HG03442 (cell line): ENCODE measurements around the gene PRR13.
"Not testable (repeated sequence)": the region's sequence is repeated elsewhere in the genome, so short reads cannot be mapped to it uniquely, and the experiment has no call there.

Source experiments
- ATAC-seq: cut with Tn5 transposase; IDR thresholded peaks from one replicate; pipeline ENCODE4 v1.9.1; 2021; ENCODE audit warnings: mild to moderate bottlenecking, moderate library complexity; ENCODE audit not compliant: unreplicated experiment

Gene PRR13

GRCh38 chr12:53467880-53468279 lies 26.3 kb downstream of the PRR13 start:
- no peak for ATAC-seq

DNA sequence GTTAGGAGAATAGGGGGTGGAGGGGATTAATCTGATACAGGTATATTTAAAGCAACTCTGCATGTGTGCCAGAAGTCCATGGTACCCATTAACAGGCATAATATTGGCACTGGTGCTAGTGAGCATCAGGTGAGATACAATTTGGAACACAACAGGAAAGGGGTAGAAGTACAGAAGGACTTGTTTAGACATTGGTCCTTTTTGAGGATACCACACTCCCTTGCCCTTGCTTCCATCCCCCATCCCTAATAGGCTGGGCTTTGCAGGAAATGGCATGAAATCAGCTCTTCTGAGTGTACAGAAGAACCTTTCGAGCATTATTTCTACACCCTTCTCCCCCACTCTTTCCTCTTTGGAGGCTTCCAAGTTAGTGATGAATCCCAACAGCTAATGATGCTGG lies 26.7 kb downstream of the PRR13 start:
- no peak for ATAC-seq

DNA sequence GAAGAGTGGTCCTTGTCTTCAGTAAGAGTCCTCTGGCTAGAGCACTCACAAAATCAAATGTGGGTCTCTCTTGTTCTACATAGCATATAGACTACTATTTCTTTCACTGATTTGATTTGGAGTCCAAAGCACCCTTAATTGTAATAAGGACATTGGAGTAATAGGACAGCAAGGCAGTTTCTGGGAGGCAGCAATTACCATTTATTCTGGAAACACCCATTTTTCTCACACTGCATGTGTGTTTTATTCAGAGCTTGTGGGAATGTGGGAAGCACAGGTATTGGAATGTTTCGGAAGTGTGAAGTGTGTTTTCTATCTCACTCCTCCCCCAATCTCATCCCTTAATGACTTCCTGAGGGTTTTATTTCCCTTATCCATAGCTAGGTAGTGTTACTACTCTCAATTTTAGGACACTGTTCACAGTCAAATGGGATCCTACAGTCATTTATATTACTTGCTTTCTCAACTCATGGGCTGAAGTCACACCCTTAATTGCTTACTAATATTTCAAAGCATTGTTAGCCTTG lies 30.6 kb downstream of the PRR13 start:
- no peak for ATAC-seq

- ATAC-seq = no peak
Measured at GRCh38 chr12:53474077-53474476, 32.5 kb downstream of the PRR13 start.

GRCh38 chr12:53474819-53475218 lies 33.3 kb downstream of the PRR13 start:
- ATAC-seq = no peak

DNA sequence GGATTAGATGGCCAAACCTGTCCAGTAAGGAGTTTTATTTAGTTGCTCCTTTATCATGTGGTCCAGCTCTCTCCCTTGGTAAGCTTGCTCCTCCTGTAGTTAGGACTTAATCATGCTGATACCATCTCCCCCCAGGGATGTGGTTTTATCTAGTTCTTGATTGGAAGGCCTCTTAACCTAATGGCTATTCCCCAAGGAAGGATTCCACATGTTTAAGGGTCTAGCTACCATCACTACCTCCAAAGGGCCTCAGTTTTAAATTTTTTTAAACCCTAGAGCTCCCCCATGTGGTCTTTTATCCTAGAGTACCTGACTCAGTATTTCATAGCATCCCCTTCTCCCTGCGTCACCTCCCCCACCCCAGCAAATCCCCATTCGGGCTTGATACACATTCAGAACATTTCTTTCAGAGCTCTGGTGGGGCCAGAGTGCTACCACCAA lies 35.3 kb downstream of the PRR13 start:
- ATAC-seq = no peak

DNA sequence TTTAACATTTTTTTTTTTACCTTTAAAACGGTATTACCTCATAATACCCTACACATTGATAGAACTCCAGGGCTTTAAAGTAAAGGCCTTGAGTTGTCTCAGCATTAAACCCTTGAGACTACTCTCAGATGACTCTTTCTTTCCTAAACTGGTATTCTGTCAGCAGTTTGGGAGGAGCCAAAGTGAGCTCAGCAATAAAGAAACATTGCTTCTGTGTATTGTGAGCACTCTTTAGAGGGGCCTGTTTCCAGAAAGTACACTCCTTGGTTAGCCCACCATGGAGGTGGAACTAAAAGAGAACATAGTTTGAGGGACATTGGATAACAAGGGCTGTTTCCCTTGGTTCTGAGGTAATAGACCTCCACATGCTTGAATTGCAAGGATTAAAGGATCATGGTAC lies 37.3 kb downstream of the PRR13 start:
- ATAC-seq = no peak

GRCh38 chr12:53479331-53479730 lies 37.8 kb downstream of the PRR13 start:
- no peak for ATAC-seq

DNA sequence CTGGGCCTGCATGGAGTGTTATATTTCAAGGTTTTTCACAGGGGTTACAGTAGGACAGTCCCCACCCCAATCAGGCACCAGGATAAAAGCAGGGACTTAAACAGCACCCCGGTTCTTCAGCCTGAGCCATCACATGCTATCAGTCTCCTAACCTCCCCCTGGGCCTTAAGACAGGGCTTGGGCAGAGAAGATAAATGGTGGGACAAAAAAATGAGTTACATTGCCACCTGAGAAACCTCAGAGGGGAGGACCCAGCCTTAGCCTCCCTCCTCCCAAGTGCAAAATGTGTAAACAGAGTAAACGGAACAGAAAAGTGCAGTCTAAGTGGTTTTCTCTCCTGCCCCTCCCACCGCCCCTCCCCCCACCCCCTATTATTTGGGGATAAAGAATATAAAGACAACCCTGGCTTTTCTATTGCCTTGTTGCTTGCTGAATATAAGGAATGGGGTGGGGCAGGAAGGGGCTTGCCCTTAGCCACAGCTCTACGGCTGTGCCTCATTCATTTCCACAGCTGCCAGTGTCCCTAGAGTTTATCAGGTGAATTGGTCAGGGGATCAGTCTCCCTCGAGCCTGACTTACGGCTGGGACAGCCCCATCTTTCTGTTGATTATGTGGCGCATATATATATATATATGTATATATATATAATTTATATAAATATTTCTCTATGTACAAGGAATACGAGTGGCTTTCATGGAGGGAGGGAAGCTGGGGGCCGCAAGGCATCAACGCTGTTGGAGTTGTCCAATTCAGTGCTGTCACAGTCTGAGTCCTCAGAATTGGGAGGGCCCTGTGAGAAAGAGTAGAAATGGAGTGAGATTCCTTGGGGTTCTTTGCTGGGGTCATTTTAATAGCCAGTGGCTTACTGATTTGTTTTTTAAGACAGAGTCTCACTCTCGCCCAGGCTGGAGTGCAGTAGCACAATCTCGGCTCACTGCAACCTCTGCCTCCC lies 39.2 kb downstream of the PRR13 start:
- ATAC-seq = no peak

DNA sequence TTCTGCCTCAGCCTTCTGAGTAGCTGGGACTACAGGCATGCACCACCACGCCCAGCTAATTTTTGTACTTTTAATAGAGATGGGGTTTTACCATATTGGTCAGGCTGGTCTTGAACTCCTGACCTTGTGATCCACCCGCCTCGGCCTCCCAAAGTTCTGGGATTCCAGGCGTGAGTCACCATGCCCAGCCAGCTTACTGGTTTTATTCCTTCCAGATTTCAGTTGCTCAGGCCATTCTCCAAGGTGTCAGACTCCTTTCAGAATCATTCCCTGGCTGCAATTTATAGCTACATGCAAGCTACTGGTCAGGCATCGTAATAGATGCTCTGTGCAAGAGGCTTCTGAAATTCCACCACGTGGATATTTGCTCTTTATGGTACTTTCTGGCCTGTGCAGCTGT lies 39.9 kb downstream of the PRR13 start:
- not testable (repeated sequence) for ATAC-seq

- no peak for ATAC-seq
Measured at GRCh38 chr12:53481939-53482586, 40.5 kb downstream of the PRR13 start.

DNA sequence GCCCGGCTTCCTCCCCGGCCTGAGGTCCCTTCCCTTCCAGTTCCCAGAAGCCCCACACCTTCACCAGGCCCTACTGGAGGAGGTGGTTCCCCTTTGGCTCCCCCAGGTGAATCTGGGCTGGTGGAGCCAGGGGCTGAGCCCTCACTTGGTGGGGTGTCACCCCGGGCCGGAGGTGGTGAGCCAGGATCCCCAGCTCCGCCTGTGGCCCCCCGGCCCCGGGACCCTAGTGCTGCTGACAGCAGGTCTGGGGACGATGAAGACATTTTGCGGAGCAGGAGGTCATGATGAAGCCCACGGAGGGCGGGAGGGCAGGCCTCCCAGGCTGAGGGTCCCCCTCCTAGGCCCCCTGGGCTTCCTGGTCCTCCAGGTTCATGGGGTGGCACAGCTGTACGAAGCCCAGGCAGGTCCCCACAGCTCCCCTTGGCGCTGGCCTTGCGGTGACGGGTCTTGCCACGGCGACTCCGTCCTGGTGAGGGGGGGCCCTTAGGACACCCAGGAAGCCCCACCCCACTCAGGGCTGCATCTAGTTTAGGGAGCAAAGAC lies 41.2 kb downstream of the PRR13 start:
- ATAC-seq = no peak

DNA sequence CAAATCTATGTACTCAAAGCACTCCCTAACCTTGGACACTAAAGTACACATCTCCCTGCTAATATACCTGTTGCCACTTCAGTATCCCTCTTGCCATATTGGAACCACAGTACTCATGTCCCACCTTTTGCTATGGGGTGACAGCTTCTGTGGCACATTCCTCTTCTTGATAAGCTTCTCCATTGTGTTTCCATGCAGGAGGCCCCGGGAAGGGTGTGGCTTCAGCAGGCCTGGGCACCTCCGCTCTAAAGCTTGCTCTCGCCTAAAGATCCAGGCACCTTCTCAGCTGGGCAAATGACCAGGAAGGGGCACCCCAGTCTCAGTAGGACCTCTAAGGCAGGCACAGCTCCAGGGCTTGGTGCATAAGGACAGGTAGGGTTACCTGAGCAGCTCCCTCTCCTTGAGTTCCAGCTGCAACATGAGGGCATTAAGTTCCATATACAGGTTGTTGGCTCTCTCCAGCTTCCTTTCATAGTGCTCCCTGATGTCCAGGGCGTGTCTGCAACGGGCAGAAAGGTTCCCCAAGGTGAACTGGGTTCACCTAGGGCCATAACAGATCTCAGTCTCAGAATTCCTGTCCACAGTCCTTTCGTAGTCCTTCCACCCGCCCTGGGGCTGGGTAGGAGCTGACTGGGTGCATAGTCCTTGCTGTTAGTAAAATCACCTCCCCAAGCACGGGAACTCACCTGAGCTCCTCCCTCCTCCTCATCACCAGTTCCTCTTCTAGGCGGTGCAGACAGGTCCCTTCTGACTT lies 41.9 kb downstream of the PRR13 start:
- ATAC-seq = no peak

GRCh38 chr12:53483979-53484377 lies 42.4 kb downstream of the PRR13 start:
- no peak for ATAC-seq

GRCh38 chr12:53484686-53485575 lies 43.4 kb downstream of the PRR13 start:
- ATAC-seq = no peak

GRCh38 chr12:53485955-53486735 lies 44.6 kb downstream of the PRR13 start:
- no peak for ATAC-seq

DNA sequence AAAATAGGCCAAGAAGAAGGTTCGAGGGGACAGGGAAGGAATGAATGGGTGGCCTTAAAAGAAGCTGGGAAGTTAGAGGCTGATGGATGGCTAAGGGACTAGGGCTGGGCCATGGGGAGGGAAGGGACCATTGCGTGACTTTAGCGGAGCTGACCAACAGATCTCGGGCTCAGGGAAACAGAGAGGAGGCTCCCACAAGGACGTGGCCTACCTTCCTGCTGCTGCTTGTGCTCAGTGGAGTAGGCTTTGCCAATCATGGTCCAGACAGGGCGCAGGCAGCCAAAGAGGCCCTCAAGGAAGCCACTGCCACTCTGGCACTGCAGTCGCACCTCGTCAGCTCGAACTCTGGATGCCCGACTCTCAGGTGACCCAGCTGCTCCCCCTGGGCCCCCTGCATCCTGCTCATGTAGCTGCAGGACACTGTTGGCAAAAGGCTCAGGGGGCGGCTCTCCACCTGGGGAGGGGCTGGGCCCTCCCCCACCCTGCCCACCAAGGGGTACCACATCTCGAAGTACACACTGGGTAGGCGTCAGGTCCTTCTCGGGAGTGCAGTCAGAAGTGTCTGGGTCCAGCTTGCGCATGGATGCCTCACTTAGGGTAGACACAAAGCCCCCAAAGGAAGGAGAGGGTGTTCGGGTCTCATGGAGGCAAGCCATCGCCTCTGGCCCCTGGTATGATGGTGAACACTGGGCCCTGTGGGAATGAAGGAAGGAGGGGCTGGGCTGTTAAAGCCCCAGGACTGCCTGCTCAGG lies 45.4 kb downstream of the PRR13 start:
- ATAC-seq = no peak

- ATAC-seq = no peak
Measured at GRCh38 chr12:53489242-53489864, 47.8 kb downstream of the PRR13 start.
